SKM-1 (cell line): ENCODE results near the gene TLK2.
"Not testable (repeated sequence)": the region's sequence is repeated elsewhere in the genome, so short reads cannot be mapped to it uniquely, and the experiment has no call there.

Experiments
- DNase-seq: peaks from one replicate; lab custom pipeline; 2025; ENCODE audit not compliant: unreplicated experiment; lab: John Stamatoyannopoulos, UW

TLK2 gene

GRCh38 chr17:62557532-62557931, 78.9 kb downstream of the TLK2 start:
- DNase-seq: not testable (repeated sequence)

GRCh38 chr17:62558941-62559340, 80.3 kb downstream of the TLK2 start:
- DNase-seq: not testable (repeated sequence)

- DNase-seq: not testable (repeated sequence)
Observed at GRCh38 chr17:62560971-62561370, 82.3 kb downstream of the TLK2 start.

- no peak for DNase-seq
Observed at GRCh38 chr17:62562656-62563055, 84.0 kb downstream of the TLK2 start.

- DNase-seq: no peak
Observed at GRCh38 chr17:62565817-62566216, 87.2 kb downstream of the TLK2 start.

- DNase-seq: no peak
Observed at GRCh38 chr17:62566996-62567578, 88.5 kb downstream of the TLK2 start.

GRCh38 chr17:62572488-62572887, 93.9 kb downstream of the TLK2 start:
- no peak for DNase-seq

- DNase-seq: no peak
Observed at GRCh38 chr17:62572888-62573401, 94.3 kb downstream of the TLK2 start.

GRCh38 chr17:62573480-62574117, 95.0 kb downstream of the TLK2 start:
- DNase-seq: no peak

- DNase-seq: no peak
Observed at GRCh38 chr17:62576382-62576781, 97.8 kb downstream of the TLK2 start.

- DNase-seq: no peak
Observed at GRCh38 chr17:62578757-62579487, 100.3 kb downstream of the TLK2 start.

- no peak for DNase-seq
Observed at GRCh38 chr17:62580947-62581346, 102.3 kb downstream of the TLK2 start.

GRCh38 chr17:62581764-62582163, 103.1 kb downstream of the TLK2 start:
- DNase-seq: no peak

- DNase-seq: no peak
Observed at GRCh38 chr17:62587554-62587953, 108.9 kb downstream of the TLK2 start.

- no peak for DNase-seq
Observed at GRCh38 chr17:62588109-62588508, 109.5 kb downstream of the TLK2 start.

GRCh38 chr17:62591333-62591732, 112.7 kb downstream of the TLK2 start:
- DNase-seq: no peak

GRCh38 chr17:62591822-62592221, 113.2 kb downstream of the TLK2 start:
- DNase-seq: not testable (repeated sequence)

GRCh38 chr17:62592341-62593099, 113.9 kb downstream of the TLK2 start:
- DNase-seq: no peak

GRCh38 chr17:62595484-62595883, 116.9 kb downstream of the TLK2 start:
- no peak for DNase-seq

GRCh38 chr17:62596662-62597061, 118.0 kb downstream of the TLK2 start:
- DNase-seq: no peak

- DNase-seq: no peak
Observed at GRCh38 chr17:62597150-62597549, 118.5 kb downstream of the TLK2 start.
